ENCODE results near the gene PODXL.

GRCh38 chr7:131548371-131548770, 8.1 kb downstream of the PODXL start:
- TF ChIP-seq POLR2A (IDR thresholded peaks at IDR 0.05) (no peak), CTCF (IDR thresholded peaks at IDR 0.05) (no peak)
